ENCODE measurements around the gene CPB2.
A peak's percentile ranks its signal among the peaks of the same experiment; 100 is the strongest.

The CPB2 gene

GRCh38 chr13:46094478-46094877 lies 10.4 kb downstream of the CPB2 start:
- no peak for DNase-seq

- no peak for DNase-seq
These were observed 15.8 kb downstream of the CPB2 start for GRCh38 chr13:46088821-46089562.

- no peak for DNase-seq
These were observed 17.4 kb downstream of the CPB2 start for GRCh38 chr13:46087481-46087880.

- DNase-seq: no peak
These were observed 17.8 kb downstream of the CPB2 start for GRCh38 chr13:46086985-46087384.

- DNase-seq: no peak
These were observed 18.4 kb downstream of the CPB2 start for GRCh38 chr13:46086421-46086922.

- no peak for DNase-seq
These were observed 19.1 kb downstream of the CPB2 start for GRCh38 chr13:46085737-46086136.

- no peak for DNase-seq
These were observed 22.5 kb downstream of the CPB2 start for GRCh38 chr13:46082324-46082723.

- DNase-seq: no peak
These were observed 25.1 kb downstream of the CPB2 start for GRCh38 chr13:46079770-46080169.

GRCh38 chr13:46077265-46077664 lies 27.6 kb downstream of the CPB2 start:
- no peak for DNase-seq

GRCh38 chr13:46076827-46077226 lies 28.0 kb downstream of the CPB2 start:
- DNase-seq: no peak

- no peak for DNase-seq
These were observed 29.0 kb downstream of the CPB2 start for GRCh38 chr13:46075811-46076210.

- DNase-seq: no peak
These were observed 33.1 kb downstream of the CPB2 start for GRCh38 chr13:46071590-46072249.

GRCh38 chr13:46063292-46063691 lies 41.5 kb downstream of the CPB2 start:
- no peak for DNase-seq

- DNase-seq: no peak
These were observed 42.6 kb downstream of the CPB2 start for GRCh38 chr13:46062185-46062584.

- DNase-seq: no peak
These were observed 45.4 kb downstream of the CPB2 start for GRCh38 chr13:46059405-46059804.

- no peak for DNase-seq
These were observed 46.6 kb downstream of the CPB2 start for GRCh38 chr13:46058268-46058667.

- no peak for DNase-seq
These were observed 47.4 kb downstream of the CPB2 start for GRCh38 chr13:46057256-46058015.

- DNase-seq: no peak
These were observed 51.4 kb downstream of the CPB2 start for GRCh38 chr13:46053162-46054012.

GRCh38 chr13:46052319-46053161 lies 52.3 kb downstream of the CPB2 start, which contains the start of gene ZC3H13:
Gene ZC3H13 (minus strand): TSS chr13:46052746. CDS start chr13:46045507, 7,239 bp downstream.
- DNase-seq: peak; percentile 73

- DNase-seq: no peak
These were observed 52.9 kb downstream of the CPB2 start for GRCh38 chr13:46051968-46052318.

- DNase-seq: no peak
These were observed 54.1 kb downstream of the CPB2 start for GRCh38 chr13:46050771-46051170.

- no peak for DNase-seq
These were observed 59.4 kb downstream of the CPB2 start for GRCh38 chr13:46045424-46045823.
